Measurements from ENCODE around the gene PDCD11.

- TF ChIP-seq POLR2A (IDR thresholded peaks at IDR 0.05) (no peak), CTCF (IDR thresholded peaks at IDR 0.05) (no peak)
These were observed 63.2 kb downstream of the PDCD11 start for GRCh38 chr10:103459615-103460014.

All from esophagus squamous epithelium (tissue), 4 donors.